Activated naive CD8-positive, alpha-beta T cell treated with anti-CD3 and anti-CD28 coated beads, Interleukin-2, amount 10 ng/mL, durations not matched to agents 7 days and 5 days (primary cell): ENCODE results near the gene DNTT. TPM values are rescaled to one million over a fixed set of nuclear protein-coding genes. Genes with fewer than 3 reads are reported as not detected.

Experiments used
- ATAC-seq: fragments of 150-1000 bp; cut with Tn5 transposase; one replicate; pipeline ENCODE4 v1.10.0; 2021; ENCODE audit warnings: low read depth, moderate library complexity
- POLR2A ChIA-PET: fragments of 350-600 bp; sonication (Branson Sonifier 250); formaldehyde crosslinking; loops from one replicate; lab custom pipeline; 2021; ENCODE audit warnings: antibody characterized with exemption; lab: Charles Lee
- DNase-seq: peaks from one replicate; pipeline ENCODE4 v3.0.0; 2021
- H3K27ac Mint-ChIP-seq: one replicate; pipeline ENCODE4 v1.8.0; 2022; ENCODE audit warnings: mild to moderate bottlenecking, mixed read lengths
- H3K27me3 Mint-ChIP-seq: one replicate; pipeline ENCODE4 v1.8.0; 2022; ENCODE audit warnings: mild to moderate bottlenecking, moderate library complexity, mixed read lengths
- H3K36me3 Mint-ChIP-seq: one replicate; pipeline ENCODE4 v1.8.0; 2021; ENCODE audit warnings: mild to moderate bottlenecking, mixed read lengths
- H3K4me1 Mint-ChIP-seq: one replicate; pipeline ENCODE4 v1.8.0; 2021; ENCODE audit warnings: mixed read lengths
- H3K4me3 Mint-ChIP-seq: one replicate; pipeline ENCODE4 v1.8.0; 2022; ENCODE audit warnings: mild to moderate bottlenecking, moderate library complexity, mixed read lengths
- H3K9me3 Mint-ChIP-seq: one replicate; pipeline ENCODE4 v1.8.0; 2021; ENCODE audit warnings: mixed read lengths
- total RNA-seq, 2 experiments: library from RNA; stranded (reverse); gene quantifications; one replicate each; pipeline ENCODE4 v1.2.3, GENCODE V29; 2021

The DNTT gene
- total RNA-seq = not detected

DNA sequence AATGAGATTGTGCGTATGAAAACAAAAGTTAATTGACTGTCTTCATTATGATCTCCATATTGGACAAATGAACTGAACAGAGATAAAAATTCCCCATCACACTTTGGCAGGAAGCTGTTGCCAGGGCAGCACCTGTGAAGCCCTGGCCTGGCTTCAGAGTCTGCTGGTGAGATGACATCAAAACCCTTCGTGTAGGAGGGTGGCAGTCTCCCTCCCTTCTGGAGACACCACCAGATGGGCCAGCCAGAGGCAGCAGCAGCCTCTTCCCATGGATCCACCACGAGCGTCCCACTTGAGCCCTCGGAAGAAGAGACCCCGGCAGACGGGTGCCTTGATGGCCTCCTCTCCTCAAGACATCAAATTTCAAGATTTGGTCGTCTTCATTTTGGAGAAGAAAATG is at the start of gene DNTT:
Gene DNTT (plus strand): TSS at position 205 of the 400 bp plus-strand sequence. CDS start 64 bp downstream, at position 269.
- no peak for ATAC-seq
- Mint-ChIP-seq H3K4me1 (peaks cover 17% of the 10 kb centered on the region), H3K4me3 (no peak within 1 kb of the TSS)

DNA sequence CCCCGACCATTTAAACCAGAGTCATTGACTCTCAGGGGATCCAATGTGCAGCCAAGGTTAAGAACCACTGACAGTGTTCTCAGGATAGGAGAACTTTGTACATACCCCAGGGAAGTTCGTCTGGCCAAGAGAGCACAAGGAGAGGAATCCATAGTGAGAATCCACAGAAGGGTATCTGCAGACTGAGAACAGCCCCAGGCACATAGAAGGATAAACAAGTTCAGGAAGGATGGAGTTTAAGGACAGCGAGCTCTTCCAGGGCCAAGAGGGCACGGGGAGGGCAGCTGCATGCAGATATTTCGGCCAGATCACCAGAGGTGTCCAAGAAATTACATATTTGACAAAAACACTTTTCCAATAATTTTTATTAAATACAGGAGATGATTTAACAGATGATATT is 49.3 kb upstream of the DNTT start:
- H3K9me3 Mint-ChIP-seq = no peaks in the 10 kb centered on the region
- peaks cover 3% of the 10 kb centered on the region for H3K27me3 Mint-ChIP-seq
- no peaks in the 10 kb centered on the region for H3K36me3 Mint-ChIP-seq
- ATAC-seq (no peak), DNase-seq (no peak)
- no peak overlapping the region for H3K4me3 Mint-ChIP-seq
- no peaks in the 10 kb centered on the region for H3K4me1 Mint-ChIP-seq
- no peak overlapping the region for H3K27ac Mint-ChIP-seq
- POLR2A ChIA-PET = no interaction called here

More for the DNA sequence above, at the start of gene DNTT:
- H3K27me3 Mint-ChIP-seq = peaks cover 6% of the 10 kb centered on the region
- POLR2A ChIA-PET = no interaction called here
- H3K27ac Mint-ChIP-seq = no peak within 1 kb of the TSS
- peaks cover 2% of the 10 kb centered on the region for H3K36me3 Mint-ChIP-seq
- DNase-seq = no peak
- H3K9me3 Mint-ChIP-seq = no peaks in the 10 kb centered on the region

DNA sequence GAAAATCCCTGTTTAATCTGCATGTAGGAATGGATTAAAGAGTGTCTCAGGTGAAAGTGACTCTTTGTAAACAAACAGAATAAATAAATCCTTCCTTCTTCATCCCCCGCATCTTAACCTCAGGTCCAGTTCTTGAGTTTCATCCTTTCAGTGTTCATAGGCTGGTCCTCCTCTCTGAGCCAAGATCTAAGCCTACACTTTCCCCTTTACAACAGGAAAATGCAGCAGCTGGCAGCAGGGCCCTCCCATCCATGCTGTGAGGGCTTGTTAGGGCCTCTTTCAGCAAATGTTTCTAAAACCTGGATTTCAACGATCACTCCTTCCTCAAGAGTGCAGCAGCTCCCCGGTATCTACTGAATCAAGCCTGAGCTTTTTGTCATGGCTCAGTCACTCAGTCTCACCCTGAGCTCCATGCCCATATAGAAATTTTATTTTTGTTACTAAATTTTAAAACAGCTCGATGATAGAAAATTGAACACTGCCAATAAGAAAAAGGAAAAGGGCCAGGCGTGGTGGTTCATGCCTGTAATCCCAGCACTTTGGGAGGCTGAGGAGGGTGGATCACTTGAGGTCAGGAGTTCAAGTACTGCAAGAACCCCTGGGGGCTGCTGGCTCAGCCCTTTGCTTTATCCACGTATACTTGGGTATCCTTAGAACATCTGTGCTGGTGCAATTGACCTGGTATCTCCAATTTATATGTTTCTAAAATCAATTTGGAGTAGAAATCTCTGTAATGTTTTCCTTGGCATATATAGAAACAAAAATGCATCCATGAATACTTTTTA is 48.5 kb upstream of the DNTT start:
- H3K27ac Mint-ChIP-seq = no peak overlapping the region

GRCh38 chr10:96257944-96258343 is 46.3 kb upstream of the DNTT start:
- H3K9me3 Mint-ChIP-seq = no peaks in the 10 kb centered on the region
- ATAC-seq (no peak), DNase-seq (no peak)
- H3K36me3 Mint-ChIP-seq = no peaks in the 10 kb centered on the region
- peaks cover 3% of the 10 kb centered on the region for H3K27me3 Mint-ChIP-seq
- H3K4me3 Mint-ChIP-seq = no peak overlapping the region
- POLR2A ChIA-PET = no interaction called here
- H3K27ac Mint-ChIP-seq = no peak overlapping the region
- no peaks in the 10 kb centered on the region for H3K4me1 Mint-ChIP-seq

More for the DNA sequence above, 48.5 kb upstream of the DNTT start:
- H3K36me3 Mint-ChIP-seq = no peaks in the 10 kb centered on the region
- no peak overlapping the region for H3K4me3 Mint-ChIP-seq
- H3K27me3 Mint-ChIP-seq = peaks cover 3% of the 10 kb centered on the region
- H3K9me3 Mint-ChIP-seq = no peaks in the 10 kb centered on the region
- H3K4me1 Mint-ChIP-seq = no peaks in the 10 kb centered on the region
- DNase-seq (no peak), ATAC-seq (no peak)
- POLR2A ChIA-PET = no interaction called here

GRCh38 chr10:96259150-96259549 is 45.1 kb upstream of the DNTT start:
- POLR2A ChIA-PET = no interaction called here
- no peak overlapping the region for H3K4me3 Mint-ChIP-seq
- H3K27me3 Mint-ChIP-seq = peaks cover 3% of the 10 kb centered on the region
- no peak overlapping the region for H3K27ac Mint-ChIP-seq
- ATAC-seq (no peak), DNase-seq (no peak)
- no peaks in the 10 kb centered on the region for H3K9me3 Mint-ChIP-seq
- H3K4me1 Mint-ChIP-seq = no peaks in the 10 kb centered on the region
- no peaks in the 10 kb centered on the region for H3K36me3 Mint-ChIP-seq

GRCh38 chr10:96260014-96260413 is 44.2 kb upstream of the DNTT start:
- Mint-ChIP-seq H3K27ac (no peak overlapping the region), H3K27me3 (peaks cover under 1% of the 10 kb centered on the region), H3K4me3 (no peak overlapping the region), H3K9me3 (no peaks in the 10 kb centered on the region), H3K4me1 (no peaks in the 10 kb centered on the region), H3K36me3 (no peaks in the 10 kb centered on the region)
- no peak for DNase-seq
- POLR2A ChIA-PET = no interaction called here
- ATAC-seq = no peak

DNA sequence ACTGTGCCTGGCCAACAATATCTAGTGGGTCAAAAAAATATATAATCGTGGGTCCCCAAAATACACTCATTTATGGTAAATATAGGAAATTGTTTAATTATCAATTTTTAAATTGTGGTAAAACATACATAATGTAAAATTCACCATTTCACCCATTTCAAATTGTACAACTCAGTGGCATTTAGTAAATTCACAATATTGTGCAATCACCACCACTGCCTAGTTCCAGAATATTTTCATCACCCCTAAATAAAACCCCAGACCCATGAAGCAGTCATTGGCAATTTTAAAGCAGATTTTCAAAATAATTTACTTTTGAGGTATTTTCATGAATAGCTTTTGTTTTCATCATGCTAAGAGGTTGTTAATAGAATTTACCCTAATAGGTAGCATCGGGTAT is 43.1 kb upstream of the DNTT start:
- no peaks in the 10 kb centered on the region for H3K27me3 Mint-ChIP-seq
- no peaks in the 10 kb centered on the region for H3K4me1 Mint-ChIP-seq
- no peak overlapping the region for H3K4me3 Mint-ChIP-seq
- no peaks in the 10 kb centered on the region for H3K36me3 Mint-ChIP-seq
- no peak for DNase-seq
- no peak for ATAC-seq
- H3K9me3 Mint-ChIP-seq = no peaks in the 10 kb centered on the region
- POLR2A ChIA-PET = no interaction called here
- H3K27ac Mint-ChIP-seq = no peak overlapping the region

DNA sequence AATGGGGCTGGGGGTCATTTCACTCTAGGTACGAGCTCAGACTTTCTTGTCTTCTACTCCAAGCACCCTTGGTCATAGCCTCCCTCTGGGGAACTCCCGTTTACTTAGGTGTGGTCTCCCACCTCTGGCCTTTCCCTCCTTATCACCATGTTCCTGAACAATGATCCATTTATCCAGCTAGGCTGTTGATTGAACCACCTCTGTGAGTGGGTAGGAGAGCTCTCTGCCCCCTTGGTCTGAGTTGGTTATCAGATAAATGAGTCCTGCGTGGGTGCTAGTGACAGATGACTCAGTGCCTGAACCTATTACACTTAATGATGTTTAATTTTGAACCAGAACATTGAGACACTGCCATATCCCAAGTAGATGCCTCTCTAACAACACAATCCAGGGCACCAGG is 42.3 kb upstream of the DNTT start:
- ATAC-seq = no peak
- Mint-ChIP-seq H3K4me3 (no peak overlapping the region), H3K9me3 (no peaks in the 10 kb centered on the region), H3K27me3 (no peaks in the 10 kb centered on the region), H3K27ac (no peak overlapping the region), H3K4me1 (no peaks in the 10 kb centered on the region), H3K36me3 (no peaks in the 10 kb centered on the region)
- POLR2A ChIA-PET = no interaction called here
- no peak for DNase-seq

DNA sequence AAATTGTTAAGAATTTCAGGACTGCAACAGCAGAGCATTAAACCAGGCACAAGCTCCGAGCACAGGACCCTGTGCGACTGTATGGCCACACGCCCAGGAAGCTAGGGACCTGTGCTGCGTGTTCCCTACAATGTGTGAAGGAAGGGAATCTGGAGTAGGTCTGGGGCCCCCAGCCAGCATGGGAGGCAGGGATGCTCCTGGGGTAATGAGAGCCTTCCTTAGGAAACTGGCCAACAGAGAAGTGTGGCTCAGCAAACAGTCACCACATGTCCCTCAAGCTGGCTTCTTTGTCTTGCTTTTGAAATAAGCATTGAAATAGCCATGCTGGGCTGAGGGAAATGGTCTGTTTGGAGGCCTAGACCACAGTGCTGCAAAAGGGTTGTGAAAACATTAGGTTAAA is 41.1 kb upstream of the DNTT start:
- DNase-seq (no peak), ATAC-seq (no peak)
- no peak overlapping the region for H3K4me3 Mint-ChIP-seq
- H3K9me3 Mint-ChIP-seq = no peaks in the 10 kb centered on the region
- H3K27me3 Mint-ChIP-seq = no peaks in the 10 kb centered on the region
- no peaks in the 10 kb centered on the region for H3K4me1 Mint-ChIP-seq
- no peak overlapping the region for H3K27ac Mint-ChIP-seq
- no peaks in the 10 kb centered on the region for H3K36me3 Mint-ChIP-seq
- POLR2A ChIA-PET = no interaction called here

- no peaks in the 10 kb centered on the region for H3K36me3 Mint-ChIP-seq
- H3K4me3 Mint-ChIP-seq = no peak overlapping the region
- no peaks in the 10 kb centered on the region for H3K4me1 Mint-ChIP-seq
- no peak for DNase-seq
- POLR2A ChIA-PET = no interaction called here
- no peaks in the 10 kb centered on the region for H3K27me3 Mint-ChIP-seq
- no peak for ATAC-seq
- no peaks in the 10 kb centered on the region for H3K9me3 Mint-ChIP-seq
- H3K27ac Mint-ChIP-seq = no peak overlapping the region
Observed at GRCh38 chr10:96263669-96264068, 40.6 kb upstream of the DNTT start.

GRCh38 chr10:96264938-96265337 is 39.3 kb upstream of the DNTT start:
- H3K4me3 Mint-ChIP-seq = no peak overlapping the region
- POLR2A ChIA-PET = no interaction called here
- no peaks in the 10 kb centered on the region for H3K4me1 Mint-ChIP-seq
- H3K27me3 Mint-ChIP-seq = peaks cover 7% of the 10 kb centered on the region
- DNase-seq (no peak), ATAC-seq (no peak)
- no peak overlapping the region for H3K27ac Mint-ChIP-seq
- no peaks in the 10 kb centered on the region for H3K36me3 Mint-ChIP-seq
- no peaks in the 10 kb centered on the region for H3K9me3 Mint-ChIP-seq

DNA sequence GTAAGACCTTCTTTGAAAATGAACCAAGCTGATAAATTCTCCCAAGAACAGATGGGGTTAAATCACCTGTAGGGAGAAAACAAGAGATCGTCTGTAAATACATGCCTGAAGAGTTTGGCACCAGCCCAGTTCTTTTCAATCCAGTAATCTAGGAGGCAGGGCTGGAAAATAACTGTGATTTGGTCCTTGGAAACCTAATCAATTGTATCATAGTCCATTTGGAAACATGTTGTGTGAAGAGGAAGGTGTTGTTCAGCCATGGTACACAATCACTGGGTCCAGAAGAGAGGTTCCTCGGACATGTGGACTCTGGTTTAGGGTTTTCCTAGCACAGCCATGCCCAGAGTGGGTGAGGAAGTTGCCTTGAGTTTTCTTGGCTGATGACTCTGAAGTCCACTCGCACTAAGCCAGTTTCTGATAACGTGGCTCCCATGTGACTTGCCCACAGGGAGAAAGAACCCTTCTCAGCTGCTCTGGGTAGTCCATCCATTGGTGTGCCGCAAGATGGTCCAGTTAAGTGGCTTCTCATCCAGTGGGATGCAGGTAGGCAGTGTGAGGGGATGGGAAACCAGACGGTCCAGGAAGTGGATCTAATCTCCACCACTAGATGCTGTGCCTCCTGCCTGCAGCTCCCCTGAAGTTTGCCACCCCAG is 38.0 kb upstream of the DNTT start:
- H3K27ac Mint-ChIP-seq = no peak overlapping the region
- H3K4me1 Mint-ChIP-seq = no peaks in the 10 kb centered on the region
- POLR2A ChIA-PET = no interaction called here

GRCh38 chr10:96267234-96267705 is 37.0 kb upstream of the DNTT start:
- POLR2A ChIA-PET = no interaction called here

More for the DNA sequence above, 38.0 kb upstream of the DNTT start:
- Mint-ChIP-seq H3K4me3 (no peak overlapping the region), H3K36me3 (no peaks in the 10 kb centered on the region), H3K9me3 (no peaks in the 10 kb centered on the region), H3K27me3 (peaks cover 7% of the 10 kb centered on the region)
- no peak for ATAC-seq
- DNase-seq = no peak

GRCh38 chr10:96268341-96268909 is 35.8 kb upstream of the DNTT start:
- no peaks in the 10 kb centered on the region for H3K9me3 Mint-ChIP-seq
- peaks cover 7% of the 10 kb centered on the region for H3K27me3 Mint-ChIP-seq
- no peak overlapping the region for H3K4me3 Mint-ChIP-seq
- POLR2A ChIA-PET = no interaction called here
- ATAC-seq = no peak
- no peaks in the 10 kb centered on the region for H3K36me3 Mint-ChIP-seq
- no peaks in the 10 kb centered on the region for H3K4me1 Mint-ChIP-seq
- H3K27ac Mint-ChIP-seq = no peak overlapping the region
- DNase-seq = no peak

More at GRCh38 chr10:96267234-96267705, 37.0 kb upstream of the DNTT start:
- Mint-ChIP-seq H3K27ac (no peak overlapping the region), H3K4me1 (no peaks in the 10 kb centered on the region), H3K36me3 (no peaks in the 10 kb centered on the region), H3K9me3 (no peaks in the 10 kb centered on the region), H3K4me3 (no peak overlapping the region), H3K27me3 (peaks cover 7% of the 10 kb centered on the region)
- ATAC-seq (no peak), DNase-seq (no peak)
